ENCODE measurements around the gene KCNQ1.

The KCNQ1 gene

GRCh38 chr11:2426221-2426620 lies 18.6 kb upstream of the KCNQ1 start:
- no peak for DNase-seq

- DNase-seq, result no peak
Observed at GRCh38 chr11:2426826-2427521, 17.8 kb upstream of the KCNQ1 start.

GRCh38 chr11:2427721-2428321 lies 17.0 kb upstream of the KCNQ1 start:
- no peak for DNase-seq

GRCh38 chr11:2428322-2428795 lies 16.4 kb upstream of the KCNQ1 start:
- DNase-seq, result peak; percentile 97

GRCh38 chr11:2431395-2431794 lies 13.4 kb upstream of the KCNQ1 start:
- no peak for DNase-seq

GRCh38 chr11:2432171-2432621 lies 12.6 kb upstream of the KCNQ1 start:
- DNase-seq, result no peak

- no peak for DNase-seq
Observed at GRCh38 chr11:2432628-2433071, 12.2 kb upstream of the KCNQ1 start.

GRCh38 chr11:2433106-2433925 lies 11.5 kb upstream of the KCNQ1 start:
- no peak for DNase-seq

- no peak for DNase-seq
Observed at GRCh38 chr11:2434008-2434407, 10.8 kb upstream of the KCNQ1 start.

- no peak for DNase-seq
Observed at GRCh38 chr11:2434506-2435255, 10.1 kb upstream of the KCNQ1 start.

- no peak for DNase-seq
Observed at GRCh38 chr11:2435288-2436012, 9.4 kb upstream of the KCNQ1 start.

GRCh38 chr11:2436013-2436520 lies 8.7 kb upstream of the KCNQ1 start:
- no peak for DNase-seq

- DNase-seq, result no peak
Observed at GRCh38 chr11:2436521-2437031, 8.2 kb upstream of the KCNQ1 start.

GRCh38 chr11:2437516-2437915 lies 7.3 kb upstream of the KCNQ1 start:
- DNase-seq, result no peak

GRCh38 chr11:2439820-2440219 lies 5.0 kb upstream of the KCNQ1 start:
- no peak for DNase-seq

- no peak for DNase-seq
Observed at GRCh38 chr11:2440646-2441045, 4.2 kb upstream of the KCNQ1 start.

GRCh38 chr11:2441171-2441570 lies 3.6 kb upstream of the KCNQ1 start:
- DNase-seq, result no peak

GRCh38 chr11:2442589-2442988 lies 2.2 kb upstream of the KCNQ1 start:
- no peak for DNase-seq

GRCh38 chr11:2443406-2443805 lies 1.4 kb upstream of the KCNQ1 start:
- DNase-seq, result no peak

GRCh38 chr11:2443881-2444820 lies 657 bp upstream of the KCNQ1 start, which contains the start of gene TRPM5:
Gene TRPM5, minus strand, starts transcription at chr11:2444514. Its CDS starts 21,478 bp downstream, at chr11:2423036.
- peak; percentile 79 for DNase-seq
